Activated T-helper 1 cell treated with anti-CD3 and anti-CD28 coated beads, Interleukin-12 subunit alpha, Interleukin-12 subunit beta, Interleukin-2, Interleukin-4 antibody, amounts not matched to agents 30 ng/mL and 10 ng/mL and 1 ng/mL, durations not matched to agents 14 hours and 24 hours and 36 hours (primary cell): ENCODE results near the gene KLHDC7B. TPM values are rescaled to one million over a fixed set of nuclear protein-coding genes. Genes with fewer than 3 reads are reported as not detected.

Experiments
- DNase-seq: peaks from one replicate; pipeline ENCODE4 v3.0.0; 2021; ENCODE audit warnings: low spot score
- H3K27ac Mint-ChIP-seq: one replicate; pipeline ENCODE4 v1.8.0; 2021; ENCODE audit warnings: mild to moderate bottlenecking, mixed read lengths
- H3K27me3 Mint-ChIP-seq: one replicate; pipeline ENCODE4 v1.8.0; 2022; ENCODE audit warnings: mild to moderate bottlenecking, moderate library complexity, mixed read lengths; ENCODE audit not compliant: insufficient read depth
- H3K36me3 Mint-ChIP-seq: one replicate; pipeline ENCODE4 v1.8.0; 2021; ENCODE audit warnings: low read depth, mixed read lengths
- H3K4me1 Mint-ChIP-seq: one replicate; pipeline ENCODE4 v1.8.0; 2021; ENCODE audit warnings: low read depth, mixed read lengths
- H3K4me3 Mint-ChIP-seq: one replicate; pipeline ENCODE4 v1.8.0; 2021; ENCODE audit warnings: mild to moderate bottlenecking, moderate library complexity, mixed read lengths
- H3K9me3 Mint-ChIP-seq: one replicate; pipeline ENCODE4 v1.8.0; 2021; ENCODE audit warnings: mixed read lengths
- intact Hi-C: fragments of 100-400 bp; cut with micrococcal nuclease; formaldehyde crosslinking; loops from one replicate; pipeline ENCODE4 v1.15.1; 2024
- total RNA-seq: library from RNA; stranded (reverse); gene quantifications from 2 replicates; pipeline ENCODE4 v1.2.3, GENCODE V29; 2022

The KLHDC7B gene
- total RNA-seq, 1 donor from 2014 or later: 5.5 TPM

- Mint-ChIP-seq H3K9me3 (no peaks in the 10 kb centered on the region), H3K27ac (no peak overlapping the region), H3K4me3 (no peak overlapping the region), H3K27me3 (peaks cover 3% of the 10 kb centered on the region), H3K36me3 (peaks cover 27% of the 10 kb centered on the region), H3K4me1 (peaks cover under 1% of the 10 kb centered on the region)
- DNase-seq: no peak
- intact Hi-C loops: no loop called here
Observed at GRCh38 chr22:50568626-50569025, 22.9 kb downstream of the KLHDC7B start.

- H3K4me1 Mint-ChIP-seq: no peaks in the 10 kb centered on the region
Observed at GRCh38 chr22:50569041-50569459, 23.4 kb downstream of the KLHDC7B start.

GRCh38 chr22:50569896-50570535 lies 24.3 kb downstream of the KLHDC7B start:
- DNase-seq: no peak
- peaks cover 3% of the 10 kb centered on the region for H3K27me3 Mint-ChIP-seq
- H3K9me3 Mint-ChIP-seq: no peaks in the 10 kb centered on the region
- no peaks in the 10 kb centered on the region for H3K4me1 Mint-ChIP-seq
- intact Hi-C loops: no loop called here
- no peak overlapping the region for H3K27ac Mint-ChIP-seq
- no peak overlapping the region for H3K4me3 Mint-ChIP-seq
- peaks cover 27% of the 10 kb centered on the region for H3K36me3 Mint-ChIP-seq

More at GRCh38 chr22:50569041-50569459, 23.4 kb downstream of the KLHDC7B start:
- no peak overlapping the region for H3K27ac Mint-ChIP-seq
- DNase-seq: no peak
- no peaks in the 10 kb centered on the region for H3K9me3 Mint-ChIP-seq
- intact Hi-C loops: no loop called here
- H3K4me3 Mint-ChIP-seq: no peak overlapping the region
- H3K27me3 Mint-ChIP-seq: peaks cover 3% of the 10 kb centered on the region
- peaks cover 27% of the 10 kb centered on the region for H3K36me3 Mint-ChIP-seq

GRCh38 chr22:50570861-50571260 lies 25.2 kb downstream of the KLHDC7B start:
- intact Hi-C loops: no loop called here

GRCh38 chr22:50571264-50572175 lies 25.8 kb downstream of the KLHDC7B start:
- intact Hi-C loops: no loop called here
- Mint-ChIP-seq H3K4me1 (no peaks in the 10 kb centered on the region), H3K9me3 (no peaks in the 10 kb centered on the region), H3K4me3 (no peak overlapping the region), H3K27ac (no peak overlapping the region), H3K27me3 (peaks cover under 1% of the 10 kb centered on the region), H3K36me3 (peaks cover 38% of the 10 kb centered on the region)
- DNase-seq: no peak

More at GRCh38 chr22:50570861-50571260, 25.2 kb downstream of the KLHDC7B start:
- no peaks in the 10 kb centered on the region for H3K9me3 Mint-ChIP-seq
- H3K27me3 Mint-ChIP-seq: peaks cover 3% of the 10 kb centered on the region
- no peak overlapping the region for H3K27ac Mint-ChIP-seq
- H3K4me3 Mint-ChIP-seq: no peak overlapping the region
- no peaks in the 10 kb centered on the region for H3K4me1 Mint-ChIP-seq
- H3K36me3 Mint-ChIP-seq: peaks cover 33% of the 10 kb centered on the region
- DNase-seq: no peak

- no peaks in the 10 kb centered on the region for H3K4me1 Mint-ChIP-seq
- DNase-seq: no peak
- H3K27me3 Mint-ChIP-seq: no peaks in the 10 kb centered on the region
- intact Hi-C loops: no loop called here
- H3K36me3 Mint-ChIP-seq: peaks cover 38% of the 10 kb centered on the region
- no peaks in the 10 kb centered on the region for H3K9me3 Mint-ChIP-seq
- no peak overlapping the region for H3K27ac Mint-ChIP-seq
- no peak overlapping the region for H3K4me3 Mint-ChIP-seq
Observed at GRCh38 chr22:50572965-50573364, 27.3 kb downstream of the KLHDC7B start.

GRCh38 chr22:50573491-50574382 lies 28.0 kb downstream of the KLHDC7B start:
- no peak overlapping the region for H3K27ac Mint-ChIP-seq
- intact Hi-C loops: no loop called here
- no peak for DNase-seq
- no peaks in the 10 kb centered on the region for H3K27me3 Mint-ChIP-seq
- no peak overlapping the region for H3K4me3 Mint-ChIP-seq
- H3K9me3 Mint-ChIP-seq: no peaks in the 10 kb centered on the region
- H3K36me3 Mint-ChIP-seq: peaks cover 38% of the 10 kb centered on the region
- H3K4me1 Mint-ChIP-seq: no peaks in the 10 kb centered on the region

- no peak for DNase-seq
- no peak overlapping the region for H3K27ac Mint-ChIP-seq
Observed at GRCh38 chr22:50574383-50574755, 28.7 kb downstream of the KLHDC7B start.

GRCh38 chr22:50575426-50575941 lies 29.8 kb downstream of the KLHDC7B start:
- H3K4me3 Mint-ChIP-seq: no peak overlapping the region
- intact Hi-C loops: no loop called here
- peaks cover 37% of the 10 kb centered on the region for H3K36me3 Mint-ChIP-seq
- peaks cover 6% of the 10 kb centered on the region for H3K4me1 Mint-ChIP-seq
- no peaks in the 10 kb centered on the region for H3K27me3 Mint-ChIP-seq
- H3K27ac Mint-ChIP-seq: no peak overlapping the region
- no peak for DNase-seq
- no peaks in the 10 kb centered on the region for H3K9me3 Mint-ChIP-seq

More at GRCh38 chr22:50574383-50574755, 28.7 kb downstream of the KLHDC7B start:
- Mint-ChIP-seq H3K9me3 (no peaks in the 10 kb centered on the region), H3K4me3 (no peak overlapping the region), H3K36me3 (peaks cover 34% of the 10 kb centered on the region), H3K4me1 (no peaks in the 10 kb centered on the region), H3K27me3 (no peaks in the 10 kb centered on the region)
- intact Hi-C loops: no loop called here

- Mint-ChIP-seq H3K9me3 (no peaks in the 10 kb centered on the region), H3K4me1 (peaks cover 8% of the 10 kb centered on the region), H3K36me3 (peaks cover 35% of the 10 kb centered on the region), H3K27me3 (no peaks in the 10 kb centered on the region), H3K4me3 (no peak overlapping the region), H3K27ac (no peak overlapping the region)
- no peak for DNase-seq
- intact Hi-C loops: no loop called here
Observed at GRCh38 chr22:50576070-50576469, 30.4 kb downstream of the KLHDC7B start.

- Mint-ChIP-seq H3K27me3 (no peaks in the 10 kb centered on the region), H3K4me1 (peaks cover 15% of the 10 kb centered on the region), H3K9me3 (no peaks in the 10 kb centered on the region), H3K27ac (no peak overlapping the region), H3K36me3 (peaks cover 34% of the 10 kb centered on the region), H3K4me3 (no peak overlapping the region)
- intact Hi-C loops: no loop called here
- DNase-seq: no peak
Observed at GRCh38 chr22:50576806-50577696, 31.4 kb downstream of the KLHDC7B start.

GRCh38 chr22:50577697-50577986 lies 31.9 kb downstream of the KLHDC7B start:
- H3K4me3 Mint-ChIP-seq: no peak overlapping the region

More at GRCh38 chr22:50577697-50577986, 31.9 kb downstream of the KLHDC7B start:
- no peaks in the 10 kb centered on the region for H3K27me3 Mint-ChIP-seq
- no peak overlapping the region for H3K27ac Mint-ChIP-seq
- peaks cover 15% of the 10 kb centered on the region for H3K4me1 Mint-ChIP-seq
- H3K9me3 Mint-ChIP-seq: no peaks in the 10 kb centered on the region
- intact Hi-C loops: no loop called here
- H3K36me3 Mint-ChIP-seq: peaks cover 30% of the 10 kb centered on the region
- DNase-seq: no peak
